Measurements from ENCODE around the gene CACNA1B. TPM values are rescaled to one million over a fixed set of nuclear protein-coding genes. Genes with fewer than 3 reads are reported as not detected.

The CACNA1B gene
- total RNA-seq, 4 donors from 2014 or later, result 0.04 to 0.13 (median 0.12) TPM; not detected in 1

- Histone ChIP-seq H3K9me3 (no peaks in the 10 kb centered on the region), H3K27ac (no peak overlapping the region), H3K4me3 (no peak overlapping the region), H3K4me1 (no peaks in the 10 kb centered on the region), H3K27me3 (peaks cover 29% of the 10 kb centered on the region), H3K36me3 (no peaks in the 10 kb centered on the region)
- WGBS, 2 donors (ENCODE audit: low coverage in 1 of 2), result no CpG with 5 or more reads among the region's 2 CpGs
- no peak for ATAC-seq
- no peak for TF ChIP-seq EP300 (IDR thresholded peaks at IDR 0.05)
- no peak for TF ChIP-seq POLR2AphosphoS5 (IDR thresholded peaks at IDR 0.05)
- TF ChIP-seq CTCF (IDR thresholded peaks at IDR 0.05), result no peak
- TF ChIP-seq POLR2A (IDR thresholded peaks at IDR 0.05), result no peak
Observed at GRCh38 chr9:138013273-138013672, 135.7 kb downstream of the CACNA1B start.

DNA sequence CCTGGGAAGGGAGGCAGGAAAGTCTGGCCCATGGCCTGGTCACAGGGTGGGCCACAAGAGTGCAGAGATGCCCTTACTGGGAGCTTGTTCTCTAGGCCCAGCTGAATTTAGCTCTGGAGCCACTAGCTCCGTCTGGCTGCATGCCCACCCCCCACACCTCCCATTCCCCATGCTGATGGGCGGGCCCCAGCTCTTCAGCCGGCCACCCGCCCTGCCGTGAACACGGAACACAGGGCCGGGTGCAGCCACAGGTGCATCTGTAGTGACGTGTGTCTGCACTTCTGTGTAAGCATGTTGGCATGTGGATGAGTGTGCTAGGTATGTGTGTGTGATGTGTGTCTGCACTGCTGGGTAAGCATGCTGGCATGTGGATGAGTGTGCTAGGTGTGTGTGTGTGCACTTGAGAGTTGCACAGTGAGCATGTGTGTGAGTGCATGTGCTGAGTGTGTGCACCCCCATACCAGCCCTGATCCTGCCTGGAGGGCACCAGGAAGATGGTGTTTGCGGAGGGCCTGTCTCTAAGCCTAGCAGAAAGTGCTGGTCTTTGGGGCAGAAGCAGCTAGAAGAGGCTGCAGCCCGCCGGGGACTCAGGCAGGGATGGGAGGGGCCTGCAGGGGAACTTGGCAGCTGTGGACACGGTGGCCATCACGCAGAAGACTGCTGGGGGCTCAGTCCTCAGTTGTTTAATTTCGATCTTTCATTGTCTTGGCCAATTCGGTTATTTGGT lies 136.4 kb downstream of the CACNA1B start:
- Histone ChIP-seq H3K27me3 (peaks cover 29% of the 10 kb centered on the region), H3K9me3 (no peaks in the 10 kb centered on the region), H3K4me1 (no peaks in the 10 kb centered on the region), H3K4me3 (no peak overlapping the region), H3K27ac (no peak overlapping the region), H3K36me3 (no peaks in the 10 kb centered on the region)
- no peak for ATAC-seq
- TF ChIP-seq CTCF (IDR thresholded peaks at IDR 0.05) (no peak), POLR2A (IDR thresholded peaks at IDR 0.05) (no peak), POLR2AphosphoS5 (IDR thresholded peaks at IDR 0.05) (no peak), EP300 (IDR thresholded peaks at IDR 0.05) (no peak)
- WGBS, 2 donors (ENCODE audit: low coverage in 1 of 2), result 87% methylated on average over 3 of the region's 15 CpGs; no CpG with 5 or more reads in 1 of the 2 donors

DNA sequence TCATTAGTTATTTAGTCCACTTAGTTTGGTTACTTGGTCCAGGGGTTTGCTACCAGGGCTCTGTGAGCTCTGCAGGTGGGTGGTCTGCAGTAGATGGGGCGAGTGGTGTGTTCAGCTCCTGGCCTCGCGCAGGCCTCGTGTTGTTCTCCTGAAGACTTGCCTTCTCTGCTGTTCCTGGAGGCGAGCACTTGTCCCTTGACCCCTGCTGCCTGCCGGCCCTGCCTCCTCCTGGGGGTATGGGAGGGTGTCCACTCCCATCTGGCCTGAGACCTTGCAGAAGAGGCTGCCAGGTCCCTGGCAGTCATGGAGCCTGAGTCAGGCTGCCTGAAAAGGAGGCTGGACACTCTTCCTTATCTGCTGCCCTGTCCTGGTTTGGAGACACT lies 137.0 kb downstream of the CACNA1B start:
- Histone ChIP-seq H3K27ac (no peak overlapping the region), H3K4me3 (no peak overlapping the region), H3K27me3 (peaks cover 25% of the 10 kb centered on the region), H3K9me3 (no peaks in the 10 kb centered on the region), H3K36me3 (no peaks in the 10 kb centered on the region), H3K4me1 (no peaks in the 10 kb centered on the region)
- no peak for ATAC-seq
- TF ChIP-seq POLR2AphosphoS5 (IDR thresholded peaks at IDR 0.05) (no peak), CTCF (IDR thresholded peaks at IDR 0.05) (no peak), EP300 (IDR thresholded peaks at IDR 0.05) (no peak), POLR2A (IDR thresholded peaks at IDR 0.05) (no peak)
- WGBS, 2 donors (ENCODE audit: low coverage in 1 of 2), result no CpG with 5 or more reads among the region's 6 CpGs

GRCh38 chr9:138015021-138015829 lies 137.6 kb downstream of the CACNA1B start:
- H3K36me3 ChIP-seq, result no peaks in the 10 kb centered on the region
- no peak overlapping the region for H3K4me3 ChIP-seq
- TF ChIP-seq POLR2AphosphoS5 (IDR thresholded peaks at IDR 0.05), result no peak
- TF ChIP-seq EP300 (IDR thresholded peaks at IDR 0.05), result no peak
- TF ChIP-seq POLR2A (IDR thresholded peaks at IDR 0.05), result no peak
- no peak for TF ChIP-seq CTCF (IDR thresholded peaks at IDR 0.05)
- no peaks in the 10 kb centered on the region for H3K4me1 ChIP-seq
- H3K27me3 ChIP-seq, result peaks cover 26% of the 10 kb centered on the region
- ATAC-seq, result no peak
- H3K27ac ChIP-seq, result no peak overlapping the region
- 60% methylated on average over 2 of the region's 25 CpGs; no CpG with 5 or more reads in 1 of the 2 donors for WGBS, 2 donors (ENCODE audit: low coverage in 1 of 2)
- no peaks in the 10 kb centered on the region for H3K9me3 ChIP-seq

Data from gastroesophageal sphincter (tissue), 4 donors.